ENCODE results near the gene IKZF1.
"Not testable (repeated sequence)": the region's sequence is repeated elsewhere in the genome, so short reads cannot be mapped to it uniquely, and the experiment has no call there.

The IKZF1 gene

GRCh38 chr7:50335795-50336754 is 31.6 kb downstream of the IKZF1 start:
- DNase-seq, result peak; percentile 85

- peak; percentile 66 for DNase-seq
Observed at GRCh38 chr7:50336894-50337703, 32.6 kb downstream of the IKZF1 start.

DNA sequence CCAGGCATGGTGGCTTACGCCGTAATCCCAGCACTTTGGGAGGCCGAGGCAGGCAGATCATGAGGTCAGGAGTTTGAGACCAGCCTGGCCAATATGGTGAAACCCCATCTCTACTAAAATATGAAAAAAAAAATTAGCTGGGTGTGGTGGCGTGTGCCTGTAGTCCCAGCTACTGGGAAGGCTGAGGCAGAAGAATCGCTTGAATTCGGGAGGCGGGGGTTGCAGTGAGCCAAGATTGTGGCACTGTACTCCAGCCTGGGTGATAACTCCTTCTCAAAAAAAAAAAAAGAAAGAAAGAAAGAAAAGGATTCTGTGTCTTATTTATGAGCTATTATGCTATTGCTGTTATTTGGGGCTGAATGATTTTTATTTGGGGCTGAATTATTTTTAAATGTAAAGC is 35.0 kb downstream of the IKZF1 start:
- not testable (repeated sequence) for DNase-seq

- peak; percentile 72 for DNase-seq
Observed at GRCh38 chr7:50339990-50340500, 35.5 kb downstream of the IKZF1 start.

DNA sequence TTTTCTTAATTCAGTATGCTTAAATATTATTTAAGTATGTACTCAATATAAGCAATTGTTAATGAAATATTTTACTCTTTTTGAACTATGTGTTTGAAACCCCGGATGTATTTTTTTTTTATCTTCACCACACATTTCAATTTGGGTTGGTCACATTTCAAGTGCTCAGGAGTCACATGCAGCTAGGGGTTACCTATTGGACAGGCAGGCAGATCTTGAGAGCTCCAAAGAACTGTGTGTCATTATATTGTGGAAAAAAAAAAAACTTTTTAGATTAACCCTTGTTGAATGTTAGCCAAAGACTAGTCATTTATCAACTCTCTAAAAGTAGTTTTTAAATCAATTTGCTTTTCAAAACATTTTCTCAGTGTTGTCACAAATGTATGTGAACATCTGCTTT is 37.2 kb downstream of the IKZF1 start:
- peak; percentile 60 for DNase-seq

GRCh38 chr7:50342616-50343114 is 38.1 kb downstream of the IKZF1 start:
- DNase-seq, result peak; percentile 75

GRCh38 chr7:50346545-50347497 is 42.3 kb downstream of the IKZF1 start:
- DNase-seq, result no peak

GRCh38 chr7:50347693-50348092 is 43.2 kb downstream of the IKZF1 start:
- peak; percentile 70 for DNase-seq

DNA sequence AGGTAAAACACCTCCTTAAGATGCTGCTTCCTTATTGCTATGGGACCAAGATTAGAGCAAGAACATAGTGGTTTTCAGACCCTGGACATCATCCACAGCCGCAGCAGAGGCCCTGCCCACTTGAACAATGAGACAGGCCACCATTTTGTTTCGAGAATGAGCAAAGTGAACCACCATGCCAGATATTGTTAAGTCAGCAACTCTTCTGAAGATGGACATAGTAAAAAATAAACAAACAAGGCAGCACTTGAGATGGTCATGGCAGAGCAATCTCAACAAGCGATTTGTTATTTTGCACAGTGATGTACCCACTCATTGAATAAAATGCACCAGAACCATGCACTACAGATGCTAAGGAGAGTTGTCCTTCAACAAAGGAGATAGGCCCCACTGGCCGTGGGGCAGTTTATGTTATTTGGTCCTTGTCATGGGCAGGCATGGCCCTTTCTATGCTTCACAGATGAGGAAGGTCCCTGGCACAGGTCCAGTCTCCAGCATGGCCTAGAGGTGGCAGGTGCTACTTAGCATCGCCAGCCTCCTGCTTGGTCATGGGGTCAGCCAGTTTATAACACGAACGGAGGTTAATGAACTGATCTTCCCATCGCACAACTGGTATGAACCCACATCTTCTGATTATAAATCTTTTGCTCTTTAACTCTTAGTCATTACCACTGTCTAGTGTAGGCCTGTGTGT is 44.1 kb downstream of the IKZF1 start:
- DNase-seq, result no peak

DNA sequence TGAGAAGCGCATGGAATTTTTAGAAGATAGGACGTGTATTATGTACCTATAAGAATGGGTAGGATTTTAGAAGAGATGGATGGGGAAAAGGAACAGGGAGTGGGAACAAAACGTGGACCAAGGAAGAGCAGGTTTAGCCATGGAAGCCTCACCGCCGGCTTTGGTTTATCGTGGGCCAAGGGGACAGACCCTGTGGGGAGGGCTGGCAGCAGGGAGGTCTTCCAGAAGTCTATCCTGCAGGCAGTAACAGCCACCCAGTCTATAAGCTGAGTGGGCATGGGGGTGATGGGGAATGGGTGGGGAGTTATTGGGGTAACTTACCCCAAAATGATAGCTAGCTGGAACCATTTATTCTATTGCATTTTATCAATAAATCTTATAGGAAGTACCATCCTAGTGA is 44.9 kb downstream of the IKZF1 start:
- no peak for DNase-seq

- peak; percentile 68 for DNase-seq
Observed at GRCh38 chr7:50349963-50350944, 45.7 kb downstream of the IKZF1 start.

DNA sequence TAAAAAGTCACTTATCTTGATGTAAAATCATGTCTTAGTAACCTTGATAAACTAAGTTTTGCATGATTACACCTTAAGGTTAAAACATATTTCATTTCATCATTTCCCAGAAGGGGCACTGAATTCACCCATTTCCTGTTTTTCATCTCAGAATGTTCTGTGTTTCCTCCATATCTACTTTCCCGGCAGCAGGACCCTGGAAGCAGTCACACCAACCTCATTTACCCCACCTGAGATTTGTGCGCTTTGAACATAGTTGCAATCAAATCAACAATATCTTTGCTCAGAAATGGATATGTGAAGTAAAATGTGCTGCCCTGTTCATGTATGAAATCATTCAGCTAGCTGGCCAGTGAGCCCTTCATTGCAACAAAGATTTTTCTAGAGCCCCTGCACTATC is 46.8 kb downstream of the IKZF1 start:
- DNase-seq, result peak; percentile 58

GRCh38 chr7:50352282-50352681 is 47.8 kb downstream of the IKZF1 start:
- DNase-seq, result peak; percentile 91

GRCh38 chr7:50352751-50353150 is 48.2 kb downstream of the IKZF1 start:
- no peak for DNase-seq

DNA sequence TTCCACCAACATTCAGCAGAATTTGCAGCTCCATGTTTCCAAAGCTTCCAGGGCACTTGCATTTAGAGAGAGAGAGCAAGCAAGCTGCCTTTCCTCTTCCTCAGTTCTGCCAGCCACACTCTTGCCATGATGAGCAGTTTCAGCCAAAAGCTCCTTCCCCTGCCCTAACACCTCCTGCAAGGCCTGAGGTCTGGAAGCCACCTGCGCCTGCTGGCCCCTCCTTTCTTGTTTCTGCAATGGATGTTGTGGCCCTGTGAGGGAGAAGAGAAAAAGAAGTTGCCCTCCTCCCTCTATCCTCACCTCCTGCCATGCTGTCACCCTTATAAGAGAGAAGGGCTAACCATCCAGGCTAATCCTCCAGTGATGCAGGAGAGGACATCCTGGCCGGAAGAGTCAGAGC is 48.7 kb downstream of the IKZF1 start:
- DNase-seq, result no peak

DNA sequence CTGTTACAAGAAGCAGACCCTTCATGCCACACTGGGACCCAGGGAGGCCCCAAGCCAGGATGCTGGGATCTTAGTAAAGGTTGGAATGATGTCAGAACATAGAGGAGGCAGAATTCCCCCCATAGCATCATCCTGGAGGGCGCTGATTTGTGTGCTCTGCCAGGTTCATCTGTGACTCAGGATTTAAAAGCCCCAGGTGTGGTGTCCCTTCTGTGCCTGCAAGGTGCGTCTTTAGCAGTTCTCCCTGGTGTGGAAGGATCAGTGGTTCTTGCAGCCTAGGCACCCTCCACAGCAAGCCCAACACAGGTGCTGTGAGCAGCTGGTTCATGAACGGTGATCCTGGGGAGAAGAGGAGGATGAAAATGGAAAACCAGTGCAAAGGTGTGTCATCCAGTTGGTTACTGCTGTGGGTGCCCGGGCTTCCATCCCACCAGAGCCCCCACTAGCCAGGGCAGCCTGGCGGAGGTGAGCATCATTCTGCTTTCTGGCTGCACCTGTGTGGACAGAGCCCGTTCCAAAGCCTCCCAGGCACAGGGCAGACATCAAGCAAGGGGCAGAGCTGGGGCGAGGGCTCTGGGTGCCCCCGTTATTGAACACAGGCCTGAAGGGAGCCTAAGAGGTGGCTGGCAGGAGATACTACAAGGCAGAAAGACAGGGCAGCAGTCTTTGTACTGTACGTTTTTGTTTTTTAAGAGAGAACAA is 49.5 kb downstream of the IKZF1 start:
- DNase-seq, result no peak

- no peak for DNase-seq
Observed at GRCh38 chr7:50355817-50356178, 51.3 kb downstream of the IKZF1 start.

GRCh38 chr7:50356212-50356944 is 51.9 kb downstream of the IKZF1 start:
- no peak for DNase-seq

DNA sequence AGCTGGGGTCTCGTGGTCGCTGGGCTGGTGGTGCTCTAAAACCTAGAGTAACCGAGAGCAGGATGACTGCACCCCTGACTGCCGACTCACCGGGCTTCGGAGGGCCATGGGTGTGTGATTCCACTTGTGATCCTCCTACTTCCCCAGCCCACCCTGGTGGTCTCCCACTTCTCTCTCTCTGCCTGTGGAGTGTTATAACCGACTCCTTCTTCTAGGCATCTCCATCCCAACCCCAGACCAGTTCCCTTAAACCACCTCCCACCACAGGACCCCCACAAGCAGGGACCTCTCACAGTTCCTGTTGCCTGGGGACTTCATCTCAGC is 52.4 kb downstream of the IKZF1 start:
- no peak for DNase-seq
